ENCODE results near the gene BTBD9. TPM values are rescaled to one million over a fixed set of nuclear protein-coding genes. Genes with fewer than 3 reads are reported as not detected.

The BTBD9 gene
- total and polyA plus RNA-seq, 5 donors from 2014 or later = 11.6 to 79.7 (median 16.7) TPM

DNA sequence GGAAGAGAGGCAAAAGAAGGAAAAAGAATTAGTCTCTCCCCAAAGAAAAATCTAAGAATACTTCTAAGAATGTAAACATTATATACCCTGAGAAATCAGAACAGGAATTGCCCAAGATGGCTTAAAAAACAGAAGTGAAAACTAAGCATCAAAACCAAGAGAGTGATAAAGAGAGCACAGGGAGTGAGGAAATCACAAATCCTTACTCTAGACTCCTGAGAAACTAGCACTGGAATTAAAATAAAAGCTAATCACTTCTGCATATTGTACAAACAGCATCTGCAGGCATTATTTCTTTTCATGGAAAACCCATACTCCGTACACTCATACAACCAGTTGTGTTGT, 285.7 kb downstream of the BTBD9 start:
- Histone ChIP-seq H3K9me3 (ENCODE audit: control insufficient read depth in 2 of 2, low read length in 2 of 2) (no peaks in the 10 kb centered on the region), H3K27me3 (ENCODE audit: control insufficient read depth, insufficient read depth, low read length) (no peaks in the 10 kb centered on the region), H3K27ac (ENCODE audit: insufficient read depth, low read length, poor library complexity, severe bottlenecking) (no peak overlapping the region), H3K4me1 (ENCODE audit: control insufficient read depth, insufficient read depth, low read length, poor library complexity, severe bottlenecking) (no peaks in the 10 kb centered on the region), H3K36me3 (ENCODE audit: control insufficient read depth, insufficient read depth, low read length) (no peaks in the 10 kb centered on the region), H3K4me3 (ENCODE audit: low read depth, low read length) (no peak overlapping the region)
- Mint-ChIP-seq H3K4me1 (peaks cover 12 to 25% (median 15%) of the 10 kb centered on the region in 4 donors), H3K36me3 (peaks cover 16% of the 10 kb centered on the region), H3K9me3 (no peaks in the 10 kb centered on the region), H3K4me3 (no peak overlapping the region), H3K27me3 (no peaks in the 10 kb centered on the region), H3K27ac (no peak overlapping the region)
- DNase-seq (no peak), ATAC-seq (ENCODE audit: low read depth in 2 of 2) (no peak)

DNA sequence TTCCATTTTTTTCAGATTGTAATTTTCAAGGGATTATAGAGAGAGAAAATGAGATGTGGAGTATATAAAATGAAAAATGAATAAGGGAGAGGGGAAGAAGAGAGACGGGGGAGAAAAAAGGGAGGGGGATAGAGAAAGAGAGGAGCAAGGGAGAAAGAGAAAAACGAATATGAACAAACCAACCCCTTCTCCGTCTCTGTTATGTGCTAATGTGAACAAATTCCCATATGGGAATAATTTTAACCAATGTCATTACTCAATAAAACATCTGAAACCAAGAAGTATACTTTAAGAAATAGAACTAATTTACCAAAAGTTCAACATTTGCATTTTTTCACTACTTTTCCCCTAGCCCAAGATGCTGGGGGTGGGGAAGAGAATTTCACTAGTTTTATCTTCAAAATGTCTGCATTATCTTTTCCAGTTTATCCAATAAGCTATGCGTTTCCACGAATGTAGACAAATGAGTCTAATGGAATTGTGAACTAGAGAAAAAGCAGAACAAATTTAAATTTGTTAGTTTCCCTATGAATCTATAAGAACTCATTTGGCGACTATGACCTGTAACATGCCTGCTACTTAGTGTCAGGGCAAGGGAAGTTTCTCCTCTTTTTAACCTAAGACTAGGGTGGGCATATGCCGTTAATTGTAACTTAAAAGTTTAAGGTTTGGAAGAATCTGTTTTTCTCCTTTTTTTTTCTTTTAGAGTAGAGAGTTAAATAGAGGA, 286.3 kb downstream of the BTBD9 start:
- Mint-ChIP-seq H3K4me1 (peaks cover 12 to 25% (median 16%) of the 10 kb centered on the region in 4 donors), H3K4me3 (no peak overlapping the region), H3K27ac (peak overlapping the region in 1 of 3 donors; percentile 54), H3K9me3 (no peaks in the 10 kb centered on the region), H3K27me3 (no peaks in the 10 kb centered on the region), H3K36me3 (peaks cover 16% of the 10 kb centered on the region)
- DNase-seq (no peak), ATAC-seq (ENCODE audit: low read depth in 2 of 2) (no peak)
- H3K4me1 ChIP-seq (ENCODE audit: control insufficient read depth, insufficient read depth, low read length, poor library complexity, severe bottlenecking) = no peaks in the 10 kb centered on the region
- no peaks in the 10 kb centered on the region for H3K9me3 ChIP-seq (ENCODE audit: control insufficient read depth in 2 of 2, low read length in 2 of 2)
- H3K27me3 ChIP-seq (ENCODE audit: control insufficient read depth, insufficient read depth, low read length) = no peaks in the 10 kb centered on the region
- no peak overlapping the region for H3K4me3 ChIP-seq (ENCODE audit: low read depth, low read length)
- H3K27ac ChIP-seq (ENCODE audit: insufficient read depth, low read length, poor library complexity, severe bottlenecking) = no peak overlapping the region
- H3K36me3 ChIP-seq (ENCODE audit: control insufficient read depth, insufficient read depth, low read length) = no peaks in the 10 kb centered on the region

DNA sequence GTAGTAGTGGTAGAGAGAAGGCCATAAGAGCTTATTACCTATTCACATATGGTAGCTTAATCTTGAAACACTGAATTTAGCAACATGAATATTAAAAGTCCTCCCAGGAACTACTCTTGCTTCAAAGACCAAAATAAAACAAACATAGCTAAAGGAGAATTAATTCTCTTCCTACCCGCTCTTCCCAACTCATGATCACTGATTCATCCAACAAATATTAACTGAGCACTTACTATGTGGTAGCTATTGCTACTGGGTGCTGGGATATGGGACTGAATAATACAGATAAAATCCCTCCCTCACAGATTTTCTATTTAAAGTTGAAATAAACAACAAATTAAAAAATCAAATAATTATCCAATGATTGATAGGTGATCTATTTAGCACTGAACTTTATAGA, 287.1 kb downstream of the BTBD9 start:
- Mint-ChIP-seq H3K27me3 (no peaks in the 10 kb centered on the region), H3K9me3 (no peaks in the 10 kb centered on the region), H3K4me1 (peaks cover 12 to 25% (median 17%) of the 10 kb centered on the region in 4 donors), H3K27ac (peak overlapping the region in 1 of 3 donors; percentile 60), H3K36me3 (peaks cover 9% of the 10 kb centered on the region), H3K4me3 (no peak overlapping the region)
- H3K9me3 ChIP-seq (ENCODE audit: control insufficient read depth in 2 of 2, low read length in 2 of 2) = no peaks in the 10 kb centered on the region
- H3K4me3 ChIP-seq (ENCODE audit: low read depth, low read length) = no peak overlapping the region
- DNase-seq = no peak
- no peaks in the 10 kb centered on the region for H3K36me3 ChIP-seq (ENCODE audit: control insufficient read depth, insufficient read depth, low read length)
- H3K4me1 ChIP-seq (ENCODE audit: control insufficient read depth, insufficient read depth, low read length, poor library complexity, severe bottlenecking) = no peaks in the 10 kb centered on the region
- no peak for ATAC-seq (ENCODE audit: low read depth in 2 of 2)
- H3K27ac ChIP-seq (ENCODE audit: insufficient read depth, low read length, poor library complexity, severe bottlenecking) = no peak overlapping the region
- no peaks in the 10 kb centered on the region for H3K27me3 ChIP-seq (ENCODE audit: control insufficient read depth, insufficient read depth, low read length)

- H3K4me3 Mint-ChIP-seq = no peak overlapping the region
Measured at GRCh38 chr6:38350942-38351341, 288.8 kb downstream of the BTBD9 start.

GRCh38 chr6:38350220-38350619, 289.5 kb downstream of the BTBD9 start:
- Mint-ChIP-seq H3K27ac (no peak overlapping the region), H3K27me3 (no peaks in the 10 kb centered on the region), H3K36me3 (peaks cover 9% of the 10 kb centered on the region), H3K4me3 (no peak overlapping the region), H3K9me3 (no peaks in the 10 kb centered on the region), H3K4me1 (peaks cover 0 to 12% (median 11%) of the 10 kb centered on the region in 4 donors)
- no peak for ATAC-seq (ENCODE audit: low read depth in 2 of 2)
- H3K4me1 ChIP-seq (ENCODE audit: control insufficient read depth, insufficient read depth, low read length, poor library complexity, severe bottlenecking) = no peaks in the 10 kb centered on the region
- no peak for DNase-seq
- no peaks in the 10 kb centered on the region for H3K27me3 ChIP-seq (ENCODE audit: control insufficient read depth, insufficient read depth, low read length)
- H3K36me3 ChIP-seq (ENCODE audit: control insufficient read depth, insufficient read depth, low read length) = no peaks in the 10 kb centered on the region
- no peak overlapping the region for H3K4me3 ChIP-seq (ENCODE audit: low read depth, low read length)
- no peak overlapping the region for H3K27ac ChIP-seq (ENCODE audit: insufficient read depth, low read length, poor library complexity, severe bottlenecking)
- H3K9me3 ChIP-seq (ENCODE audit: control insufficient read depth in 2 of 2, low read length in 2 of 2) = no peaks in the 10 kb centered on the region

More at GRCh38 chr6:38350942-38351341, 288.8 kb downstream of the BTBD9 start:
- DNase-seq (no peak), ATAC-seq (ENCODE audit: low read depth in 2 of 2) (no peak)
- no peak overlapping the region for H3K27ac Mint-ChIP-seq
- peaks cover 8% of the 10 kb centered on the region for H3K36me3 Mint-ChIP-seq
- H3K27me3 ChIP-seq (ENCODE audit: control insufficient read depth, insufficient read depth, low read length) = no peaks in the 10 kb centered on the region
- H3K4me1 Mint-ChIP-seq = peaks cover 5 to 17% (median 14%) of the 10 kb centered on the region in 4 donors
- no peaks in the 10 kb centered on the region for H3K9me3 Mint-ChIP-seq
- no peaks in the 10 kb centered on the region for H3K36me3 ChIP-seq (ENCODE audit: control insufficient read depth, insufficient read depth, low read length)
- no peaks in the 10 kb centered on the region for H3K9me3 ChIP-seq (ENCODE audit: control insufficient read depth in 2 of 2, low read length in 2 of 2)
- no peaks in the 10 kb centered on the region for H3K27me3 Mint-ChIP-seq
- H3K4me1 ChIP-seq (ENCODE audit: control insufficient read depth, insufficient read depth, low read length, poor library complexity, severe bottlenecking) = no peaks in the 10 kb centered on the region
- H3K27ac ChIP-seq (ENCODE audit: insufficient read depth, low read length, poor library complexity, severe bottlenecking) = no peak overlapping the region
- H3K4me3 ChIP-seq (ENCODE audit: low read depth, low read length) = no peak overlapping the region

DNA sequence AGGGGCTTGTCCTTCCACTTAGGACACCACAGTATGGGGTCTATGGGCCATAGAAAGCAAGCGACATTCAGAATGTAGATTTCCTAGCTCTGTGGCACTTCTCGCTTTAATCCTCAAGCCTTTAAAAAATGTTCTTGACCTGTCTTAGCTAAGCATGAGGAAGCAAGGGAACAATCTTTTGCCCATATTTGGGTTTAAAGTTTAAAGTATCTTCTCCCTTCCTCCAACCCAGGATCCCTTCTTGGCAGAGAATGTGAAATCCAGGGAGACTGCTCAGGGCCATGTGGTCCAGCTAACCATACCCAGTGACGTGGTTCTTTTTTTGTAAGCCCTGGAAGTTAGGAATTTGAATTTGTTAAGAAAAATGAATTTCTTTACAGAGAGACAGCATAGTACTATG, 289.9 kb downstream of the BTBD9 start:
- no peak for ATAC-seq (ENCODE audit: low read depth in 2 of 2)
- peaks cover 3% of the 10 kb centered on the region for H3K36me3 ChIP-seq (ENCODE audit: control insufficient read depth, insufficient read depth, low read length)
- no peak overlapping the region for H3K27ac Mint-ChIP-seq

DNA sequence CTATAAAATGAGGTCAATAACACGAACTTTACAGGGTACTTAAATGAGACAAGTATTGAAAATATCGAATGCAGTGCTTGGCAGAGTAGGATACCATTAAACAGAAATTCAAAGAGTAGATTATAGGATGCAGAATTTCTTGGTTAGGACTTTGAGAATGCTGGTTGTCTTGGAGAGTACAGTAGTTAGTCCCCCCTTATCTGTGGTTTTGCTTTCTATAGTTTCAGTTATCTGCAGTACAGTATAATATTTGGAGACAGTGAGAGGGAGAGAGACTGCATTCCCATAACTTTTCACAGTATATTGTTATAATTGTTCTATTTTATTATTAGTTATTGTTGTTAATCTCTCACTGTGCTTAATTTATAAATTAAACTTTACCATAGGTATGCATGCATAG, 290.5 kb downstream of the BTBD9 start:
- ATAC-seq (ENCODE audit: low read depth in 2 of 2) (no peak), DNase-seq (no peak)
- no peak overlapping the region for H3K4me3 ChIP-seq (ENCODE audit: low read depth, low read length)
- H3K27me3 Mint-ChIP-seq = no peaks in the 10 kb centered on the region
- H3K4me1 ChIP-seq (ENCODE audit: control insufficient read depth, insufficient read depth, low read length, poor library complexity, severe bottlenecking) = no peaks in the 10 kb centered on the region
- H3K36me3 ChIP-seq (ENCODE audit: control insufficient read depth, insufficient read depth, low read length) = peaks cover 6% of the 10 kb centered on the region
- peaks cover 17% of the 10 kb centered on the region for H3K36me3 Mint-ChIP-seq
- H3K4me1 Mint-ChIP-seq = peaks cover 0 to 12% (median 6%) of the 10 kb centered on the region in 4 donors
- H3K27ac ChIP-seq (ENCODE audit: insufficient read depth, low read length, poor library complexity, severe bottlenecking) = no peak overlapping the region
- no peak overlapping the region for H3K27ac Mint-ChIP-seq
- no peaks in the 10 kb centered on the region for H3K9me3 Mint-ChIP-seq
- no peaks in the 10 kb centered on the region for H3K9me3 ChIP-seq (ENCODE audit: control insufficient read depth in 2 of 2, low read length in 2 of 2)
- H3K4me3 Mint-ChIP-seq = no peak overlapping the region
- no peaks in the 10 kb centered on the region for H3K27me3 ChIP-seq (ENCODE audit: control insufficient read depth, insufficient read depth, low read length)

More for the DNA sequence above, 289.9 kb downstream of the BTBD9 start:
- H3K4me1 Mint-ChIP-seq = peaks cover 0 to 12% (median 9%) of the 10 kb centered on the region in 4 donors
- H3K36me3 Mint-ChIP-seq = peaks cover 12% of the 10 kb centered on the region
- no peaks in the 10 kb centered on the region for H3K9me3 Mint-ChIP-seq
- H3K4me3 Mint-ChIP-seq = no peak overlapping the region
- H3K27ac ChIP-seq (ENCODE audit: insufficient read depth, low read length, poor library complexity, severe bottlenecking) = no peak overlapping the region
- no peaks in the 10 kb centered on the region for H3K9me3 ChIP-seq (ENCODE audit: control insufficient read depth in 2 of 2, low read length in 2 of 2)
- H3K4me1 ChIP-seq (ENCODE audit: control insufficient read depth, insufficient read depth, low read length, poor library complexity, severe bottlenecking) = no peaks in the 10 kb centered on the region
- DNase-seq = no peak
- H3K27me3 ChIP-seq (ENCODE audit: control insufficient read depth, insufficient read depth, low read length) = no peaks in the 10 kb centered on the region
- H3K4me3 ChIP-seq (ENCODE audit: low read depth, low read length) = no peak overlapping the region
- no peaks in the 10 kb centered on the region for H3K27me3 Mint-ChIP-seq

GRCh38 chr6:38348371-38348770, 291.4 kb downstream of the BTBD9 start:
- no peak overlapping the region for H3K27ac Mint-ChIP-seq
- no peaks in the 10 kb centered on the region for H3K27me3 Mint-ChIP-seq
- no peaks in the 10 kb centered on the region for H3K9me3 Mint-ChIP-seq
- Histone ChIP-seq H3K27me3 (ENCODE audit: control insufficient read depth, insufficient read depth, low read length) (no peaks in the 10 kb centered on the region), H3K4me3 (ENCODE audit: low read depth, low read length) (no peak overlapping the region), H3K4me1 (ENCODE audit: control insufficient read depth, insufficient read depth, low read length, poor library complexity, severe bottlenecking) (no peaks in the 10 kb centered on the region), H3K36me3 (ENCODE audit: control insufficient read depth, insufficient read depth, low read length) (peaks cover 10% of the 10 kb centered on the region), H3K27ac (ENCODE audit: insufficient read depth, low read length, poor library complexity, severe bottlenecking) (no peak overlapping the region), H3K9me3 (ENCODE audit: control insufficient read depth in 2 of 2, low read length in 2 of 2) (no peaks in the 10 kb centered on the region)
- DNase-seq (no peak), ATAC-seq (ENCODE audit: low read depth in 2 of 2) (no peak)
- H3K4me1 Mint-ChIP-seq = peaks cover 0 to 15% (median 8%) of the 10 kb centered on the region in 4 donors
- H3K4me3 Mint-ChIP-seq = no peak overlapping the region
- peaks cover 23% of the 10 kb centered on the region for H3K36me3 Mint-ChIP-seq

All from CD4-positive, CD25-positive, alpha-beta regulatory T cell (primary cell).